HG03575 (cell line): ENCODE data around the gene CNGA3.
"Not testable (repeated sequence)": the region's sequence is repeated elsewhere in the genome, so short reads cannot be mapped to it uniquely, and the experiment has no call there.

Source experiments
- ATAC-seq: cut with Tn5 transposase; IDR thresholded peaks from one replicate; pipeline ENCODE4 v1.9.1; 2021; ENCODE audit not compliant: unreplicated experiment, insufficient number of reproducible peaks, low FRiP score; ENCODE audit errors: extremely low read depth

CNGA3 gene

GRCh38 chr2:98320171-98320570, 26.1 kb upstream of the CNGA3 start:
- not testable (repeated sequence) for ATAC-seq

DNA sequence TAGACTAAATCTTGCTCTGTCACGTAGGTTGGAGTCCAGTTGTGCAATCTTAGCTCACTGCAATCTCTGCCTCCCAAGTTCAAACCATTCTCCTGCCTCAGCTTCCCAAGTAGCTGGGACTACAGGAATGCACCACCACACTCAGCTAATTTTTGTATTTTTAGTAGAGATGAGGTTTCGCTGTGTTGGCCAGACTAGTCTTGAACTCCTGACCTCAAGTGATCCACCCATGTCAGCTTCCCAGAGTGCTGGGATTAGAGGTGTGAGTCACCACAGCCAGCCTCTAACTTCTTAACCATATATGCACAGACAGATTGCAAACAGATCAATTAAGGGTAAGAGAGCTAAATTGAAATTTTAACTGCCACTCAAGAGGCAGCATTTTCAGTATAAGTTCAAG, 22.1 kb upstream of the CNGA3 start:
- ATAC-seq = no peak

DNA sequence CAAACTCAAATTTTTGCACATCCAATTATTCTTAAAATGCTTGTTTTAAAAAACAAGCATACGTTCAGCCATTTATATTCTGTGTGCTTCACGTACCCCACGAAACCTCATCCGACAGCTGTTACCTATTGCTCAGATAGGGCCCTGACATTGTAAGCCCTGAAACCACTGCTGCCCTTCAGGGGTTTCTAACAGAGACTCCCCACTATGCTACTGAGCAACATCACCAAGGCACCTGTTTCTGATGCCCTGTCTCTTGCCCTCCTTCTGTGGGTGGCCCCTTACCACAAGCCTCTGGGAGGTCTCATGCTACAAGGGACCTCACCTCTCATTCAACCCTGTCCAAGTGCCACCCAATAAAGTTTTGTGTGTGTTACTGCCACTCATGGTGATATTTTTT, 18.5 kb upstream of the CNGA3 start:
- no peak for ATAC-seq

- ATAC-seq = no peak
Observed at GRCh38 chr2:98329549-98329948, 16.7 kb upstream of the CNGA3 start.

- ATAC-seq = no peak
Observed at GRCh38 chr2:98332989-98333388, 13.3 kb upstream of the CNGA3 start.

DNA sequence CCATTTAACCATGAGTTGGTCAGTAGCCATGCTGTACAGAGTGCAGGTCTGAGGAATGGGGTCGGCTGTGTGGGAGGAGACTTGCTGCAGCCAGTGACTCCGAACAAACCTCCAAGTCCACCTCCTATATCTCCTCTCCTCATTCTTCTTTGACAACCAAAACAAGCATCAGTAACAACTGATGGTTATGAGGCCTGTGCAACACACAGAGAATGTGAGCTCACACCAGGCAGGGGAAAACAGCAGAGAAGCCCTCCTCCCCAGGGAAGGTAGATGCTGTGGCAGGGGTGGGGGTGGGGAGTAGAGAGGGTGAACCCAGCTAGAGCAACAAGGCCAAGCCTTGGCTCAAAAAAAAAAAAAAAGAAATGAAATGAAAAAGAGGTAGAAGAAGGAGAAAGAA, 12.3 kb upstream of the CNGA3 start:
- ATAC-seq = no peak

DNA sequence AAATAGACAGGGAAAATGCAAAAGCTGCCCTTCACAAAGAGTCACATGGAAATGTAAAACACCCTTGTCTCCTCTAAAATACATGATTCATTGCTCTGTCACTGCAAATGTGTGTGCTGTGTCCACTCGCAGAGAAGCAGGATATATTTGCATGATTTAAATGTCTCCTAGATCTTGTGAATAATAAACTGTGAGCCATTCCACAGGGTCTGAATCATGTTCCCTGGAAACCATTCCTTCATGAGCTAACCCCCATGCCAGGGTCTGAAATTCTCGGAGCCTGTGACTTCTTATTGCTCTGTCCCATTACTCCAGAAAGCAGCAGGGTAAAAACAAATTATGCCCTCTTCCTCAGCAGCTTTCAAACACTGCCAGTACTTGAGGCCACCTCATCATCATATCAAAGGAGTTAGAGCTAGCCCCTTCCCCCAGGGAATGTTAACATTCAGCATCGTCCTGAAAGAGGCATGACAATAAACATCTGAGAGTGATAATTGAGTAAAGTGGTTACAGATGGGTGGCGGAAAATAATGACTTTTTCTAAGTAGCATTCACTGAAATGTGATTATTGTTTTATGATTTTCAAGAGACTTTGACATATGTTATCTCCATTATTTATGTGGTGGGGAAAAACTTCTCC, 11.7 kb upstream of the CNGA3 start:
- ATAC-seq = no peak

- ATAC-seq = no peak
Observed at GRCh38 chr2:98335271-98335670, 11.0 kb upstream of the CNGA3 start.

GRCh38 chr2:98341241-98341640, 5.0 kb upstream of the CNGA3 start:
- ATAC-seq = no peak

DNA sequence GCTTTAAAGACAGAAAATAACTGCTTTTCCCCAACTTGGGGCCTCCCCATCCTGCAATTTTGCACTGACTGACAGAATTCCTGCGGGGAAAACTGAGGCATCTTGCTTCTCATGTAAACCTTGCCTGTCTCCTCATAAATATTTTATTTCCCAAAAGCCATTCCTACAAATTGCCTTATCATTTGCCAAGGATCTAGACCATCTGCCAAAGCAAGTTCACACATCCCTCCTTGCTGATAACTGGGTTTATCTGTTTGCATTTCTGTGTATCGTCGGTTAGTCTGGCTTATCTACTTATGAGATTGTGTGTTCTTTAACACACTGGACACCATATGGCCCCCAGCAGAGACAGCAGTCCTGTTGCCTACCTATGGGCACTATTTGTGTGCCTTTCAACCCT, 3.0 kb upstream of the CNGA3 start:
- no peak for ATAC-seq

DNA sequence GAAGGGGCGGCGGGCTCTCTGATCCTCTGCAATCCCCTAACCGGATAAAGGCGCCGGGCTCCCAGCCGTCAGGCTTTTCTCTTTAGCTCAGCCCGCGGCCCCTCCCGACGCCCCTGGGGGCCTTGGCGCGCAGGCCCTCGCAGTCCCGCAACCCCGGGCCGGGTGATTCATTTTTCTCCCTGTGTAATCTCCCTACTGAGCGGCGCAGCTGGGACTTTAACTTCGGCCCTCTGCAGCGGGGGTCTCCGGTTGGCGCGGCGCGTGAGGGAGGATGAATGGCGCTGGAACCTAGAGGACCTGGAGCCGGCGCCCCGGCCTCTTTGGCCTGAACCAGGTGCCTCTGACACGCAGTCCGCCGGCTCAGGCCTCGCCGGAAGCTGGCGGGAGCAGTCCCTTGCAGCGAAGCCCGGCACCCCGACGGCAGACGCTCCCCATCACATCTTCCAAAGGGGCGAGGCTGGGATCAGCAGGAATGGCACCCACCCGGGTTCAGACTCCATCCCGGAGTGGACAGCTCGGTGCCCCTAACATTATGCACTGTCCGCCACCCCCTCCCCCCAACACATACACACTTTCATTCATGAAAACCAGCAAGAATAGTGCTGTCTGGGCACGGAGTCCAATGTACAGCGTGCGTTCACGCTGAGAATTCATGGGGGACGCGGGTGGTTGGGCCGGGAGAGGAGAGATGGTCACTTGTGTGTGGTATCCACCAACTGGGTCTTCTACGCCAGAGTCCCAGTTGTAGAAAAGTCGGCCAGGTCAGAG, 1.2 kb downstream of the CNGA3 start:
- no peak for ATAC-seq

GRCh38 chr2:98348066-98348561, 1.9 kb downstream of the CNGA3 start:
- ATAC-seq = no peak

- no peak for ATAC-seq
Observed at GRCh38 chr2:98350411-98350810, 4.2 kb downstream of the CNGA3 start.

GRCh38 chr2:98355881-98356280, 9.6 kb downstream of the CNGA3 start:
- ATAC-seq = no peak

- no peak for ATAC-seq
Observed at GRCh38 chr2:98356729-98357128, 10.5 kb downstream of the CNGA3 start.

DNA sequence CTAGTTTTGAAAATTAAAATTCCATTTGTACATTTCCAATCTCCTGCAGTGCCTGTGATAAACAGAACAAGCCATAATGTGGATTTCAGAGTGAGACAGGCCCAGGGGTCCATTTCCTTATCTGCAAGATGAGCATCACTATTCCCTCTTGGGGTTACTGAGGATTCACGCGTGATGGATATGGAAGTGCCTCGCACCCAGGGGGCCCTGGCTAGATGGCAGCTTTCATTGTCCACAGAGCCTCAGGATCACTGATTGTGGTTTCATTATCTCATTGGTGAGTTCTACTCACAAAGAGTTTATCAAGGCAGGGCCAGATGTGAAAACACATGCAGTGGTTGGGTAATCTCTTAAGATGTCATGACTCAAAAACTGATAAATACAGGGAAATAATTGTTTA, 11.6 kb downstream of the CNGA3 start:
- no peak for ATAC-seq

DNA sequence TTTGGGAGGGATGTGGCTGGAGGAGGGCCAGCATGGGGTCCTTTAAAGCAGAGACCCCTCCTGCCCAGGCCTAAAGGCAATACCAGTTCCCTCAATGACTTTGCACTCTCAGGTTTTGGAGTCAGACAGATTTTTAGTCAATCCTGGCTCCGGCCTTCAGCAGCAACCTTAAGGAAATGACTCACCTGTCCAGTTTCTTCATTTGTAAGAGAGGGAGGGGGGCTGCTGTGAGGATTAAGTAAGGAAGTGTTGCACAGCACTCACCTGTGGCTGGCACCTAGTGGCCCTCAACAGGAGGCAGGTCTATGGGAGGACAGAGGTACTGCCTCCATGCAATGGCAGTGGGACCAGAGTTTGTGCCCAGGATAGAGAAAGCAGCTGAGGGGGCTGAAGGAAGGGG, 13.7 kb downstream of the CNGA3 start:
- no peak for ATAC-seq

DNA sequence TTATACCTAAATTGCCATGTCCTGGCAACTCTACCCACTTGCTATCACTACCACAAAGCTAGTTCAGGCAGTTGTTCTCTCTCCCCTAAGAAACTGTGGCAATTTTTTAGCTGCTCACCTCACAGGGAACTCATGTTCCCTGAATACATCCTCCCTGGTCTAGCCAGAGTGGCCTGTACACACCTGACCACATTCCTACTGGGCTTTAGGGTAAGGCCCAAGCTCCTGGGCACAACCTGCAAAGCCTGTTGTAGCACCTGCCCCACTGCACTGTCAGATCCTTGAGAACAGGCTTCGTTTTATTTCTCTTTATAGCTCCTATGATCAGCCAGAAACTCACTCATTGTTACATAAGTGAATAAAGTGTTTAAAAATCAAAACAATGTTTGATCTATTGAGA, 21.5 kb downstream of the CNGA3 start:
- no peak for ATAC-seq

- ATAC-seq = no peak
Observed at GRCh38 chr2:98369710-98370239, 23.5 kb downstream of the CNGA3 start.

DNA sequence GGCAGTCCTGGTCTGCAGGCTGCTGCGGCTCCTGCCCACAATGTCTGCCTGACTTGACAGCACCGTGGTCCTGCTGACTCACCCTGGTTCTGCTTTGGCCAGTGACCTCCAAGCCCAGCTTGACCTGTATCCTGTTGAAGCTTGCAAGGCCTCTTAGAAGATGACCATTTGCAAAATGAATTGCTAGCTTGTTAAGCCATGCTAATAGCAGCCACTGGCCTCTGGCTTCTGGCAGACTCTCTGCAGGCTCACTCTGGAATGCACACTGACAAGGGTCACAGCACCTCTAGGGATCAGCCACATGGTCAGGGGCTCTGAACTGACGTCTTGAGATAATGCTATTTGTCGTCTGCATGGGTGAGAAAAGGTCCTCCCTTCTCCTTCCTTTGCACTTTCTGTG, 25.9 kb downstream of the CNGA3 start:
- no peak for ATAC-seq
